ENCODE results near the gene CUZD1.
"Not testable (repeated sequence)": the region's sequence is repeated elsewhere in the genome, so short reads cannot be mapped to it uniquely, and the experiment has no call there.

- not testable (repeated sequence) for TF ChIP-seq CTCF (IDR thresholded peaks at IDR 0.05; ENCODE audit: insufficient read depth, low read depth, low read length); EZH2 (IDR thresholded peaks at IDR 0.05; ENCODE audit: insufficient read depth, low read length)
These were observed 23.1 kb upstream of the CUZD1 start for GRCh38 chr10:122868768-122869167.
